ENCODE results near the gene TEX44. TPM values are rescaled to one million over a fixed set of nuclear protein-coding genes. Genes with fewer than 3 reads are reported as not detected.

The TEX44 gene
- total RNA-seq, 1 experiment from 2014 or later = not detected

DNA sequence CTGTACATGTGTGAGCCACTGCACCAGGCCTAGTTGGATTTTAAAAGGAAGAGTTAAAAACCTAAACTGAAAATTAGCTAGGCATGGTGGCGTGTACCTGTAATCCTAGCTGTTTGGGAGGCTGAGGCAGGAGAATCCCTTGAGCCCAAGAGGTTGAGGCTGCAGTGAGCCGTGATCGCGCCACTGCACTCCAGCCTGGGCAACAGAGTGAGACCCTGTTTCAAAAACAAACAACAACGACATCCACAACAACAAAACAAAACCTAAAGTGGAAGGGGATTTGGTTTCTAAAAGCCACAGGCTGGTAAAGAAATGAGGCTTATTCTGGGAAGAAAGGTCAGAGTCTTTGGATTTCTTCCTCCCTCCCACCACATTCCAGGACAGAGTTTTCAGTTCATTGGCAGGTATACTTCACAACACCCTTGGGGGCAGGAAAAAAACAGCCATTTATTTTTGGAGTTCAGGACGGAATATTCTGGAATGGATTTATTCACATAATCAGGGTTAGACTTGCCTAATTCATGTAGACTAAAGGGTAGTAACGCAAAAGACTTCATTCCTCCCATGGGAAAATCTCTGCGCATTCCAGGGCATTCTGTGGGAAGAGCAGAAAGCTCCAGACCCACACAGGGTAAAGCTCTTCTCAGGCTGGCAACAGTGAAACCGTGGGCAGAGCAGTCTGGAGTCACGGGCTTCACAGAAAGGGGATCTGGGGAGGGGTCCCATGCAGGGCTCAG is 34.9 kb downstream of the TEX44 start:
- no peak for TF ChIP-seq CBX3 (IDR thresholded peaks at IDR 0.05; ENCODE audit: low read depth)
- TF ChIP-seq, protein P1, sequence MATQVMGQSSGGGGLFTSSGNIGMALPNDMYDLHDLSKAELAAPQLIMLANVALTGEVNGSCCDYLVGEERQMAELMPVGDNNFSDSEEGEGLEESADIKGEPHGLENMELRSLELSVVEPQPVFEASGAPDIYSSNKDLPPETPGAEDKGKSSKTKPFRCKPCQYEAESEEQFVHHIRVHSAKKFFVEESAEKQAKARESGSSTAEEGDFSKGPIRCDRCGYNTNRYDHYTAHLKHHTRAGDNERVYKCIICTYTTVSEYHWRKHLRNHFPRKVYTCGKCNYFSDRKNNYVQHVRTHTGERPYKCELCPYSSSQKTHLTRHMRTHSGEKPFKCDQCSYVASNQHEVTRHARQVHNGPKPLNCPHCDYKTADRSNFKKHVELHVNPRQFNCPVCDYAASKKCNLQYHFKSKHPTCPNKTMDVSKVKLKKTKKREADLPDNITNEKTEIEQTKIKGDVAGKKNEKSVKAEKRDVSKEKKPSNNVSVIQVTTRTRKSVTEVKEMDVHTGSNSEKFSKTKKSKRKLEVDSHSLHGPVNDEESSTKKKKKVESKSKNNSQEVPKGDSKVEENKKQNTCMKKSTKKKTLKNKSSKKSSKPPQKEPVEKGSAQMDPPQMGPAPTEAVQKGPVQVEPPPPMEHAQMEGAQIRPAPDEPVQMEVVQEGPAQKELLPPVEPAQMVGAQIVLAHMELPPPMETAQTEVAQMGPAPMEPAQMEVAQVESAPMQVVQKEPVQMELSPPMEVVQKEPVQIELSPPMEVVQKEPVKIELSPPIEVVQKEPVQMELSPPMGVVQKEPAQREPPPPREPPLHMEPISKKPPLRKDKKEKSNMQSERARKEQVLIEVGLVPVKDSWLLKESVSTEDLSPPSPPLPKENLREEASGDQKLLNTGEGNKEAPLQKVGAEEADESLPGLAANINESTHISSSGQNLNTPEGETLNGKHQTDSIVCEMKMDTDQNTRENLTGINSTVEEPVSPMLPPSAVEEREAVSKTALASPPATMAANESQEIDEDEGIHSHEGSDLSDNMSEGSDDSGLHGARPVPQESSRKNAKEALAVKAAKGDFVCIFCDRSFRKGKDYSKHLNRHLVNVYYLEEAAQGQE (IDR thresholded peaks at IDR 0.05; ENCODE audit: low read depth) = no peak
- no peak for TF ChIP-seq JUND (IDR thresholded peaks at IDR 0.05)
- TF ChIP-seq FOSL1 (IDR thresholded peaks at IDR 0.05; ENCODE audit: low read depth) = no peak
- TF ChIP-seq YY1 (IDR thresholded peaks at IDR 0.05; ENCODE audit: extremely low read depth, insufficient replicate concordance, low read depth, low read length) = no peak
- TF ChIP-seq ZFX (IDR thresholded peaks at IDR 0.05) = no peak
- TF ChIP-seq, protein P2, sequence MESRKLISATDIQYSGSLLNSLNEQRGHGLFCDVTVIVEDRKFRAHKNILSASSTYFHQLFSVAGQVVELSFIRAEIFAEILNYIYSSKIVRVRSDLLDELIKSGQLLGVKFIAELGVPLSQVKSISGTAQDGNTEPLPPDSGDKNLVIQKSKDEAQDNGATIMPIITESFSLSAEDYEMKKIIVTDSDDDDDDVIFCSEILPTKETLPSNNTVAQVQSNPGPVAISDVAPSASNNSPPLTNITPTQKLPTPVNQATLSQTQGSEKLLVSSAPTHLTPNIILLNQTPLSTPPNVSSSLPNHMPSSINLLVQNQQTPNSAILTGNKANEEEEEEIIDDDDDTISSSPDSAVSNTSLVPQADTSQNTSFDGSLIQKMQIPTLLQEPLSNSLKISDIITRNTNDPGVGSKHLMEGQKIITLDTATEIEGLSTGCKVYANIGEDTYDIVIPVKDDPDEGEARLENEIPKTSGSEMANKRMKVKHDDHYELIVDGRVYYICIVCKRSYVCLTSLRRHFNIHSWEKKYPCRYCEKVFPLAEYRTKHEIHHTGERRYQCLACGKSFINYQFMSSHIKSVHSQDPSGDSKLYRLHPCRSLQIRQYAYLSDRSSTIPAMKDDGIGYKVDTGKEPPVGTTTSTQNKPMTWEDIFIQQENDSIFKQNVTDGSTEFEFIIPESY (IDR thresholded peaks at IDR 0.05; ENCODE audit: extremely low read depth, insufficient replicate concordance, low read length) = no peak
- no peak for TF ChIP-seq SIN3A (IDR thresholded peaks at IDR 0.05; ENCODE audit: low read depth)
- TF ChIP-seq, protein P3, sequence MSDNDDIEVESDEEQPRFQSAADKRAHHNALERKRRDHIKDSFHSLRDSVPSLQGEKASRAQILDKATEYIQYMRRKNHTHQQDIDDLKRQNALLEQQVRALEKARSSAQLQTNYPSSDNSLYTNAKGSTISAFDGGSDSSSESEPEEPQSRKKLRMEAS (IDR thresholded peaks at IDR 0.05) = no peak
- TF ChIP-seq TCF7L2 (IDR thresholded peaks at IDR 0.05; ENCODE audit: borderline replicate concordance, extremely low read depth, insufficient read depth, insufficient read length) = no peak
- no peak for TF ChIP-seq SP1 (IDR thresholded peaks at IDR 0.05; ENCODE audit: low read depth)
- TF ChIP-seq ELF1 (IDR thresholded peaks at IDR 0.05; ENCODE audit: borderline replicate concordance, low read depth) = no peak
- TF ChIP-seq ZNF274 (IDR thresholded peaks at IDR 0.05; ENCODE audit: low read depth, low read length) = no peak
- TF ChIP-seq POLR2AphosphoS5 (IDR thresholded peaks at IDR 0.05; ENCODE audit: low read depth, low read length) = no peak
- TF ChIP-seq, protein P4, sequence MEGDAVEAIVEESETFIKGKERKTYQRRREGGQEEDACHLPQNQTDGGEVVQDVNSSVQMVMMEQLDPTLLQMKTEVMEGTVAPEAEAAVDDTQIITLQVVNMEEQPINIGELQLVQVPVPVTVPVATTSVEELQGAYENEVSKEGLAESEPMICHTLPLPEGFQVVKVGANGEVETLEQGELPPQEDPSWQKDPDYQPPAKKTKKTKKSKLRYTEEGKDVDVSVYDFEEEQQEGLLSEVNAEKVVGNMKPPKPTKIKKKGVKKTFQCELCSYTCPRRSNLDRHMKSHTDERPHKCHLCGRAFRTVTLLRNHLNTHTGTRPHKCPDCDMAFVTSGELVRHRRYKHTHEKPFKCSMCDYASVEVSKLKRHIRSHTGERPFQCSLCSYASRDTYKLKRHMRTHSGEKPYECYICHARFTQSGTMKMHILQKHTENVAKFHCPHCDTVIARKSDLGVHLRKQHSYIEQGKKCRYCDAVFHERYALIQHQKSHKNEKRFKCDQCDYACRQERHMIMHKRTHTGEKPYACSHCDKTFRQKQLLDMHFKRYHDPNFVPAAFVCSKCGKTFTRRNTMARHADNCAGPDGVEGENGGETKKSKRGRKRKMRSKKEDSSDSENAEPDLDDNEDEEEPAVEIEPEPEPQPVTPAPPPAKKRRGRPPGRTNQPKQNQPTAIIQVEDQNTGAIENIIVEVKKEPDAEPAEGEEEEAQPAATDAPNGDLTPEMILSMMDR (IDR thresholded peaks at IDR 0.05 in 2 of 3, conservative IDR thresholded peaks at IDR 0.05 in 1 of 3; ENCODE audit: borderline replicate concordance in 1 of 3, insufficient read depth in 1 of 3, low read depth in 2 of 3, low read length in 2 of 3) = no peak
- TF ChIP-seq POLR2A (IDR thresholded peaks at IDR 0.05; ENCODE audit: borderline replicate concordance, extremely low read depth, insufficient read depth, insufficient read length) = no peak
- no peak for TF ChIP-seq EZH2 (IDR thresholded peaks at IDR 0.05)
- no peak for TF ChIP-seq EZH2phosphoT487 (IDR thresholded peaks at IDR 0.05; ENCODE audit: borderline replicate concordance)
- CTCF ChIA-PET = interaction anchor here (1.2 kb wide), 1 partner anchor 46 kb away, joined by 3 read pairs; no protein-coding TSS in a partner anchor
- RAD21 ChIA-PET (ENCODE audit: low non-redundant PET in 1 of 2, low total read pairs in 2 of 2, uncharacterized antibody in 2 of 2, unreplicated experiment in 2 of 2) = no interaction called here
- Histone ChIP-seq H3K4me2 (ENCODE audit: low read length) (peak overlapping the region; percentile 22; the same call in 1 of the 2 replicates), H3K9ac (ENCODE audit: low read length) (no peak overlapping the region), H3K9me3 (ENCODE audit: control insufficient read depth in 1 of 2, insufficient read depth in 1 of 2, low read depth in 1 of 2, low read length in 2 of 2) (no peaks in the 10 kb centered on the region), H4K20me1 (ENCODE audit: insufficient read depth) (no peaks in the 10 kb centered on the region), H3K27me3 (ENCODE audit: insufficient read depth, low read length) (no peaks in the 10 kb centered on the region), H3K9me2 (ENCODE audit: insufficient read depth) (no peaks in the 10 kb centered on the region), H3K36me3 (ENCODE audit: control insufficient read depth in 1 of 2, insufficient read depth in 2 of 2, low read length in 2 of 2) (no peaks in the 10 kb centered on the region), H3K27ac (ENCODE audit: low read depth, low read length) (no peak overlapping the region), H2AFZ (ENCODE audit: low read depth, low read length, poor library complexity, severe bottlenecking) (no peak overlapping the region), H3K4me1 (ENCODE audit: control insufficient read depth in 1 of 2, insufficient read depth in 2 of 2, low read length in 2 of 2) (peaks cover 10 to 35% of the 10 kb centered on the region in 2 experiments), H3K4me3 (replicated peaks in 1 of 2; ENCODE audit: low read depth in 1 of 2, low read length in 2 of 2) (no peak overlapping the region), H3K79me2 (ENCODE audit: insufficient read depth, low read length) (no peaks in the 10 kb centered on the region)
- ATAC-seq = no peak
- no TSS peak for BruUV-seq (replicated peaks)
- POLR2A ChIA-PET = interaction anchor here (2.3 kb wide), 1 partner anchor 14 kb away, joined by 6 read pairs; no protein-coding TSS in a partner anchor
- no peak for DNase-seq (ENCODE audit: low read depth, low spot score)
- intact Hi-C loops (cut with micrococcal nuclease) = no loop called here
